NCI-H146 treated with DMSO at 0.1 percent for 48 hours (cell line): ENCODE data around the gene KRT13.
A peak's percentile ranks its signal among the peaks of the same experiment; 100 is the strongest.

Experiments used
- DNase-seq: peaks from one replicate; lab custom pipeline; 2025; ENCODE audit not compliant: unreplicated experiment; lab: John Stamatoyannopoulos, UW

KRT13 gene

DNA sequence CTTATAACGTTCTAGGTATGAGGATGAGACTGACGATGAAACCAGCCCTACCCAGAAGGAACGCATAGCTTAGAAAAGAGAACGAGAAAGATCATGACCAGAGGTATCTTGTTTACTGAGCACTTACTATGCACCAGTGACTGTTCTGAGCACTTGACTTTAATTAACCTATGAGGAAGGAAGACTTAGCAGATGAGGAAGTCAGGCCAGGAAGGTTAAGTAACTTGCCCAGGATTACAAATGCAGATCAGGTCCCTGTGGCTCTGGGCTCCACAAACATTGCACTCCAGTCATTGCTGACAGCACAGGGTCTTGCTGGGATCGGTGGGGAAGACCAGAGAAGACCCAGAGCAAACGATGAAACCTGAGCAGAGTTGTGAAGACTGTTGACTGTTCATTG lies 7.1 kb downstream of the KRT13 start:
- no peak for DNase-seq

- peak; percentile 5 for DNase-seq
These were observed 8.5 kb downstream of the KRT13 start for GRCh38 chr17:41496803-41497484.

DNA sequence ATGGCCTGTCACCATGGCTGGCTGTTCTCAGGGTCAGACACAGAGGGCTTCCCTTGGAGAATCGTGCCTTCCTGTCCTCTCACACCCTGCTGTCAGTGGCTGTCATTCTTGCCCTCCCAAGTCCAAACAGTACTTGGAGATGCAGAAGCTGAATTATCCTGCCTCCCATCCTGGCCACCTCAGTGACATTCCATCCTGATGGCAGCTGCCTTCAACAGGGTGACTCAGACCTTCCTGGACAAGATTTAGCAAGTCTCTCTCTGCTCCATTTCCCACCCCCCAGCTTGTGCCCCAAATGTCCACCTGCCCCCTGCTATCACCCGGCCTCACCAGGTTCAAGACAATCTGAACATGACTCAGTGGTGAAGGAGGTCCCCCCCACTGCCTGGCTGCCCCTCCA lies 10.9 kb downstream of the KRT13 start:
- DNase-seq = no peak

- DNase-seq = no peak
These were observed 12.6 kb downstream of the KRT13 start for GRCh38 chr17:41492771-41493170.

DNA sequence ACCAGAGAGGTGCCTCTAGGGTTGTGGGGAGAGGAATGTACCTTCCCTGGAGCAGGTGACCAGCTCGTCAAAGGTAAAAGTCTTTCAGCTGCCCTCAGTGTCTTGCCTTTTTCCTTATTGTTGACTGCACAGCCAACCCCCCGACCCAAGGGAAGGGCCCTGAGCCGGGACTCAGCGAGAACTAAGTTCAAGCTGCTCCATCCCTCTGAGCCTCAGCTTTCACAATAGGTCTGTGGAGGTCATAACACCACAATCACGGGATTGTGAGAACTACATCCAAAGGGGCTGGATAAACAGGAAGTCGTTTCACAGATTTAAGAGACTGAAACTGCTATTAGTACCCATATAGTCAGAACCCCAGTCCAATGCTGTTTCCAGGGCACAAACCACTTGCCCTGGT lies 13.1 kb downstream of the KRT13 start:
- no peak for DNase-seq

GRCh38 chr17:41491476-41491875 lies 13.9 kb downstream of the KRT13 start:
- no peak for DNase-seq

GRCh38 chr17:41490000-41490990 lies 15.1 kb downstream of the KRT13 start:
- no peak for DNase-seq

- DNase-seq = no peak
These were observed 15.9 kb downstream of the KRT13 start, which contains the start of gene KRT36 for GRCh38 chr17:41489531-41489930. Gene KRT36, minus strand, starts transcription at chr17:41489910. Its CDS starts 46 bp downstream, at chr17:41489864.

- DNase-seq = peak; percentile 19
These were observed 18.4 kb downstream of the KRT13 start for GRCh38 chr17:41486809-41487530.

- DNase-seq = no peak
These were observed 19.1 kb downstream of the KRT13 start for GRCh38 chr17:41486316-41486715.

GRCh38 chr17:41484920-41485904 lies 20.2 kb downstream of the KRT13 start:
- no peak for DNase-seq

DNA sequence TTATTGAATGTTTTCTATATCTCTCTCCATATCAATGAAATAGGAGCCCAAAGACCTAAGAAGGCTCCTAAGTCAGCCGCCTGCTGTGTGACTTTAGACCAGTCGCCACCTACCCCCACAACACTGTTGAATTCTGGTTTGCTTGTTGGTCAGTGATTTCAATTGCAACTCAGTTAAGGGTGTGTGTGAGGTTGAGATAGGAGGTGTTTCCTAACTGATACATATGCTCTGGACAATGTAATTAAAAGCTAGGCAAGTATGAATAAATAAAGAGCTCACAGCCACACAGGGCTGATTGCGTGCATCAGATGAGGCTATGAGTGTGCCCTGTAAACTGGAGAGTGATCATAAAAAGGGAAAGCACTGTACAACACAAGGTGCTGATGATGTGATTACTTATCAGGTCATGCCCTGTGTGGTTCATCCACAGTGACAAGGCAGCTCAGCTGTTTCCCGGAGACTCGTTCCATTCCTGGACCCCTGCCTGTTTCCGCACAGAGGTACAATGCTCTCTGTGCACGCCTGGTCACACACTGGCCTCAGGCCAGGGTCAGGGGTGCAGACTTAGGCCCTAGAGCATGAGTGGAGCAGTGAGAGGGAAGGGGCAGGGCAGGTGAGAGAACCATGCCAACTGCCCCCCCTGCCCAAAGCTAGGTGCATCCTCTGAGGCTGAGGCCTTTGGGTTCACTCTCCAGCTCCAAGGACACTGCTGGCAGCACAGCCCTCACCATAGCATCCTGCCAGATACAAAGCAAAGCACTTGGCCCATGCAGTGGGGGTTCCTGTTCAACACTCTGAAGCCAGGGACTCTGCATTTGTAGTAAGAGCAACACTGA lies 21.2 kb downstream of the KRT13 start:
- no peak for DNase-seq

GRCh38 chr17:41483531-41483930 lies 21.9 kb downstream of the KRT13 start:
- no peak for DNase-seq

GRCh38 chr17:41481036-41481435 lies 24.4 kb downstream of the KRT13 start, which contains the start of gene KRT35:
Gene KRT35, minus strand, starts transcription at chr17:41481151. Its CDS starts 54 bp downstream, at chr17:41481097.
- DNase-seq = no peak

DNA sequence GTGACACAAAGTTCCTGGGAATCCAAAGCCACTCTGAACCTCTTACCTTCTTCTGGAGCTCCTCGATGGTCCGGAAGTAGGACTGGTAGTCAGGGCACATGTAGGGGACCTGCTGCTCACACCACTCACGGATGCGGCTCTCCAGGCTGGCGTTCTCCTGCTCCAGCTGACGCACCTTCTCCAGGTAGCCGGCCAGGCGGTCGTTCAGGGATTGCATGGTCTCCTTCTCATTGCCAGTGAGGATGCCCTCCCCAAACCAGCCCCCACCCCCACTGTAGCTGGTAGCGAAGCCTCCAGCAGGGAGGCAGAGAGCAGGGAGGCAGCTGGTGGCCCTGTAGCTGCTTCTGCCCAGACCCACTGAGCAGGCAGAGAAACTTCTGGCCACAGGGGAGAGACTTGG lies 24.8 kb downstream of the KRT13 start:
- DNase-seq = no peak

DNA sequence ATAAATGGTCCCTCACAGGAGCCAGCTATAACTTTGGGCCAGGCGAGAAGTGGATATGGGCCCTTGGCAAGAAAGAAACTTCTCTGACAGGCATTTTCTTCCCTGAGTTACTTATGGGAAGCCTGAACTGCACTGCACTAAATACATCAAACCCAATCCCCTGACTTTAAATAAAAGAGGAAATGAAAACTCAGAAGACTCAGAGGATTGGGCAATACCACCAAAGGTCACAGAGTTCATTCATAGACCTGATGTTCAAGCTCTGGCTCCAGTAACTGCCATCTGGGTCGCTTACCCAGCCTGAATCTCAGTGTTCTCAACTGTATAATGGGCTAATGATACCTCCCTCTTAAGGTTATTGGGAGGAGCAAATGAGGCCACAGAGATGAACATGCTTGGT lies 25.3 kb downstream of the KRT13 start:
- no peak for DNase-seq

DNA sequence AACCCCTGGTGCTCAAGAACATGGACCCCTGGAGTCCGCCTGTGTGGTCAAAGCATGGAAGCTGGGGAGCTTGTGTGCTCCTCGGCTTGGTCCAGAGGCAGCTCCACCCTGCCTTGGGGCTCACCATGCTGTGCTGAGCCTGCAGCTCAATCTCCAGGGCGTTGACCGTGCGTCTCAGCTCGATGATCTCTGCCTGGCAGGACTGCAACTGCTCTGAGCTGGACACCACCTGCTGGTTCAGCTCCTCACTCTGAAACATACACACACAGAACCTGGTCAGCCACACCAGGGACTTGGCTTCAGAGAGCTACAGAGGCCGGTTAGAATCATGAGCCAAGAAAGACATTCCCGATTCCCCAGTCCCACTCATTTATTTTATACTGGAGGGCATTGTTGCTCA lies 27.2 kb downstream of the KRT13 start:
- no peak for DNase-seq

DNA sequence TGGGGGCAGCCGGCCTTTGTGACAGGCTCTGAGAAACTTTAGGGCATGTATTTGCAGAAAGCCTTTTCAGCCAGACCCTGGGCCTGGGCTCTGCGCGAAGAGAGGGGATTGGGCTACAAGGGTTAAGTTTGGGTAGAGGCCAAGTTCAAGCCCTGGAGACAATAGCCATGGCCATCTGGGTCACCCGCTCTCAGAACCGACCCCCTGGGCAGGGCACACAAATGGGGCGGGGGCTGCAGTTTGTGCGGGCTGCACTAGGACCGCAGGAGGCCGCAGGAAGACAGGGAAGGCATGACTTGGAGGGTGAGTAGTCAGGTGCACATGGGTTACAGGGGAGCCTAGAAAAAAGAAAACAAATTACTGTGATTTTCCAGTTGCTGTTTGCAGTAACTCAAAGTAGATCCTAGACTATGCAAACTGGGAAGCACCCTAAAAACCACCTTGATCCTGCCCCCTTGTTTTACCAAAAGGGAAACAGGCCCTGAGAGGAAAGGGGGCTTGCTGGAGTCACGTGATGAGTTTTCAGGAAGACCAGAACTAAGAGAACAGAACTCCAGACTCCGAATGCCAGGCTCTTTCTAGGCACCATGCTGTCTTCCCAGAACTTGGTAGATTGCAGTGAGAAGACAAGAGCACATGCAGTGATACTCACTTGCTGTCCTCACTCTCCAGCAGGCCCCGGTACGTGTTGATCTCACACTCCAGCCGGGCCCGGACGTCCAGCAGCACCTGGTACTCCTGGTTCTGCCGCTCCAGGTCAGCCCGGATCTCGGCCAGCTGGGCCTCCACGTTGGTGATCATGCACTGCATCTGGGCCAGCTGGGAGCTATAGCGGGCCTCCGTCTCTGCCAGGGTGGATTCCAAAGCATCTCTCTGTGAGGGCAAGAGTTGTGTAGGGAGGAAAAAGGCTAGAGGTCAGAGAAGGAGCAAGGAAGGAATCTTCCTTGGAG lies 28.3 kb downstream of the KRT13 start:
- no peak for DNase-seq
